ENCODE measurements around the gene INTS15.

DNA sequence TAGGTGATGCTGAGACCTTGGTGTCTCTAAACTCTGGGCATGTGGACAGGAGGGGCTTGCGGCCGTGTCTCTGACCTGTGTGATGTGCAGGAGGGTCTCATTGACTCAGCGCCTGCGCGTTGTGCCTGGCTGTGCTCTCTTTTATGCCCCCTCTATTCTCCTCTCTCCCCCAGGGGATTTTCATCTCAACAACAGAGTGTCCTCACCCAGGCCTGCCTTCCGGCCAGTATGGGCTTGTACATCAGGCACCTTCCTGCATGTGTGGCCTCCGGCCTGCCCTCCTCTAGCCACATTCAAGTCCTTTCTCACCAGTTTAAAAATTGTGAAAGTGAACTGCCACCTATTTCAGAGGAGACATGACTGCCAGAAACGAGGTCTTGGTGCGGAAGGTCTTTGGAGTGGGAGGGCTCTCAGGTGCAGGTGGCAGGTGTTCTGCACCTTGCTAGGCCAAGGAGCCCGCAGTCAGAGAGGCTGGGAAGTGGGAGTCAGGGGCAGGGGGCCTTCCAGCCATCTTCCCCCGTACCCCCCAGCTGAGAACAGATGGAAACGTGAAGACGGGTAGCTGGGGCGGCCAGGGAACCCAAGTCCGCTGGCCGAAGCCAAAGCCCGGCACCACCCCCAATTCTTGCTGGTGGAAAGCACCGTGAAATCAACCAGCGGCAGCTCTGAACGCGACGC lies 531 bp upstream of the INTS15 start:
- TF ChIP-seq, protein P1, sequence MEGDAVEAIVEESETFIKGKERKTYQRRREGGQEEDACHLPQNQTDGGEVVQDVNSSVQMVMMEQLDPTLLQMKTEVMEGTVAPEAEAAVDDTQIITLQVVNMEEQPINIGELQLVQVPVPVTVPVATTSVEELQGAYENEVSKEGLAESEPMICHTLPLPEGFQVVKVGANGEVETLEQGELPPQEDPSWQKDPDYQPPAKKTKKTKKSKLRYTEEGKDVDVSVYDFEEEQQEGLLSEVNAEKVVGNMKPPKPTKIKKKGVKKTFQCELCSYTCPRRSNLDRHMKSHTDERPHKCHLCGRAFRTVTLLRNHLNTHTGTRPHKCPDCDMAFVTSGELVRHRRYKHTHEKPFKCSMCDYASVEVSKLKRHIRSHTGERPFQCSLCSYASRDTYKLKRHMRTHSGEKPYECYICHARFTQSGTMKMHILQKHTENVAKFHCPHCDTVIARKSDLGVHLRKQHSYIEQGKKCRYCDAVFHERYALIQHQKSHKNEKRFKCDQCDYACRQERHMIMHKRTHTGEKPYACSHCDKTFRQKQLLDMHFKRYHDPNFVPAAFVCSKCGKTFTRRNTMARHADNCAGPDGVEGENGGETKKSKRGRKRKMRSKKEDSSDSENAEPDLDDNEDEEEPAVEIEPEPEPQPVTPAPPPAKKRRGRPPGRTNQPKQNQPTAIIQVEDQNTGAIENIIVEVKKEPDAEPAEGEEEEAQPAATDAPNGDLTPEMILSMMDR (IDR thresholded peaks at IDR 0.05; ENCODE audit: borderline replicate concordance, extremely low read depth, low read length, poor library complexity, severe bottlenecking) = no peak
- TF ChIP-seq EZH2 (IDR thresholded peaks at IDR 0.05; ENCODE audit: borderline replicate concordance, low read depth, low read length, severe bottlenecking) = no peak

Data from DND-41 (cell line).